Type B pancreatic cell (in vitro differentiated cells): Measurements from ENCODE around the gene CLEC18A. TPM values are rescaled to one million over a fixed set of nuclear protein-coding genes. Genes with fewer than 3 reads are reported as not detected.
"Not testable (repeated sequence)": the region's sequence is repeated elsewhere in the genome, so short reads cannot be mapped to it uniquely, and the experiment has no call there.

ENCODE experiments used
- DNase-seq: peaks from one replicate; pipeline ENCODE4 v3.0.0; 2021; ENCODE audit warnings: mixed read lengths; ENCODE audit not compliant: unreplicated experiment; ENCODE audit errors: extremely low spot score
- H3K27ac Mint-ChIP-seq: 2 replicates; pipeline ENCODE4 v1.8.0; 2021; ENCODE audit warnings: mild to moderate bottlenecking, mixed read lengths
- H3K27me3 Mint-ChIP-seq: 2 replicates; pipeline ENCODE4 v1.8.0; 2021; ENCODE audit warnings: mixed read lengths
- H3K36me3 Mint-ChIP-seq: 2 replicates; pipeline ENCODE4 v1.8.0; 2021; ENCODE audit warnings: mixed read lengths
- H3K4me1 Mint-ChIP-seq: one replicate; pipeline ENCODE4 v1.8.0; 2021; ENCODE audit warnings: mixed read lengths; ENCODE audit not compliant: unreplicated experiment
- H3K4me3 Mint-ChIP-seq: 2 replicates; pipeline ENCODE4 v1.8.0; 2021; ENCODE audit warnings: mild to moderate bottlenecking, mixed read lengths
- H3K9me3 Mint-ChIP-seq: 2 replicates; pipeline ENCODE4 v1.8.0; 2021; ENCODE audit warnings: mixed read lengths
- CTCF ChIP-seq: fragments of 200-600 bp; sonication (generic); conservative IDR thresholded peaks from 2 replicates; pipeline ENCODE4 v1.5.0; 2021; ENCODE audit warnings: antibody characterized with exemption, mild to moderate bottlenecking
- long read RNA-seq: library from polyadenylated mRNA; unstranded; transcript quantifications from one replicate; pipeline ENCODE4 v2.0.0, GENCODE V29; 2020
- total RNA-seq: library from RNA; stranded (reverse); gene quantifications from 2 replicates; pipeline ENCODE4 v1.2.1, GENCODE V29; 2021; ENCODE audit warnings: low replicate concordance

CLEC18A gene
- 2.6 and 5.4 TPM in 2 replicates for total RNA-seq
- long read RNA-seq: 0 reads

DNA sequence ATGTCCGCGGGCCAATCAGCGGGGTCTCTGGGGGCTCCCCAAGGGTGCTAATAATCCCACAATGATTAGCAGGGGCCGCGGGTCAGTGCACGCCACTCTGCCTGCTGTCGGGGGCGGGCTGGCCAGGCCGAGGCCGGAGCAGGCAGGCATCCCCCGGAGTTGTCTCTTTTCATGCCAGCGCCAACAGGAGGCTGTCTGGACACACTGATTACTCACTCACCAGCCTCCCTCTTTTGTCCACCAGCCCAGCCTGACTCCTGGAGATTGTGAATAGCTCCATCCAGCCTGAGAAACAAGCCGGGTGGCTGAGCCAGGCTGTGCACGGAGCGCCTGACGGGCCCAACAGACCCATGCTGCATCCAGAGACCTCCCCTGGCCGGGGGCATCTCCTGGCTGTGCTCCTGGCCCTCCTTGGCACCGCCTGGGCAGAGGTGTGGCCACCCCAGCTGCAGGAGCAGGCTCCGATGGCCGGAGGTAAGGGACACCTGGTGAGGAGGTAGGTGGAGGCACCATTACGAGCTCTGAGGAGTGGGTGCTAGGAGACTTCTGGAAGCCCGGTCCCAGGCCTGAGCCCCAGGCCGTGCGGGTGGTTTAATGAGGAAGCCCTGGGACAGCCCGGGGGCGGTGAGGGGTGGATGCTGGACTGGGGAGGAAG is at the start of gene CLEC18A:
Gene CLEC18A, plus strand, starts transcription at position 318 of the 655 bp plus-strand sequence. Its CDS starts 33 bp downstream, at position 351.
- not testable (repeated sequence) for H3K9me3 Mint-ChIP-seq

DNA sequence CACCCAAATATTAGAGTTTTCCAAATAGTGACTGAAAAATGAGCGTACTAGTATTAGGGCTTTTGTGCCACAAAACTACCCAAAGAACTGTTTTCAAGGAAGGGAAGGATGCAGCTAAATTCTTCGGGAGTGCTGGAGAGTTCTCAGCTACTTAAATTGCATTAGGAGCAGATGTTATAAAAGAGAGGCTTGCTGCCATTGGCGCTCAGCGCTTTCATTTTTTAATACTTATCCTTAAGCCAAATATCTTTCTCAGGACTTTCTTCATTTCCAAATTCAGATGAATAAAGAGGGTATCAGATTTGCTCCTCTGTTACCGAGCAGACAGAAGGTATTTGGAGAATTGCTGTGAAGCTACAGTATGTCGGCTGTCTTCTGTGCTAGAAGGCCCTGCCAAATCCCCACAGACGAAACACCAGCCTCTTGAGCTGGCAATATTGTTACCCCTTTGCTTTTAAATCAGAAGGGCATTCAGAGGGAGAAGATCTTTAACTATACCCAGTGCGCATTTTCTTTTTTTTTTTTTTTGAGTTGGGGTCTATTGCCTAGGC is 47.2 kb upstream of the CLEC18A start:
- Mint-ChIP-seq H3K27ac (no peak overlapping the region), H3K4me3 (no peak overlapping the region), H3K36me3 (peaks cover 14% of the 10 kb centered on the region), H3K27me3 (no peaks in the 10 kb centered on the region), H3K9me3 (no peaks in the 10 kb centered on the region), H3K4me1 (peaks cover 18% of the 10 kb centered on the region)
- TF ChIP-seq CTCF: no peak
- no peak for DNase-seq

More for the DNA sequence above, at the start of gene CLEC18A:
- DNase-seq, H3K4me3 Mint-ChIP-seq, H3K36me3 Mint-ChIP-seq, H3K27ac Mint-ChIP-seq, H3K27me3 Mint-ChIP-seq, H3K4me1 Mint-ChIP-seq: not testable (repeated sequence)

GRCh38 chr16:69904495-69905170 is 46.5 kb upstream of the CLEC18A start:
- H3K9me3 Mint-ChIP-seq: no peaks in the 10 kb centered on the region
- peaks cover 18% of the 10 kb centered on the region for H3K4me1 Mint-ChIP-seq
- no peak overlapping the region for H3K4me3 Mint-ChIP-seq
- no peak overlapping the region for H3K27ac Mint-ChIP-seq
- no peak for TF ChIP-seq CTCF
- peaks cover 14% of the 10 kb centered on the region for H3K36me3 Mint-ChIP-seq
- no peak for DNase-seq
- H3K27me3 Mint-ChIP-seq: no peaks in the 10 kb centered on the region

GRCh38 chr16:69905171-69905555 is 46.0 kb upstream of the CLEC18A start:
- no peaks in the 10 kb centered on the region for H3K9me3 Mint-ChIP-seq
- no peak overlapping the region for H3K27ac Mint-ChIP-seq
- H3K27me3 Mint-ChIP-seq: no peaks in the 10 kb centered on the region
- no peak for TF ChIP-seq CTCF
- no peak for DNase-seq
- H3K4me1 Mint-ChIP-seq: peaks cover 18% of the 10 kb centered on the region
- H3K4me3 Mint-ChIP-seq: no peak overlapping the region
- peaks cover 14% of the 10 kb centered on the region for H3K36me3 Mint-ChIP-seq

DNA sequence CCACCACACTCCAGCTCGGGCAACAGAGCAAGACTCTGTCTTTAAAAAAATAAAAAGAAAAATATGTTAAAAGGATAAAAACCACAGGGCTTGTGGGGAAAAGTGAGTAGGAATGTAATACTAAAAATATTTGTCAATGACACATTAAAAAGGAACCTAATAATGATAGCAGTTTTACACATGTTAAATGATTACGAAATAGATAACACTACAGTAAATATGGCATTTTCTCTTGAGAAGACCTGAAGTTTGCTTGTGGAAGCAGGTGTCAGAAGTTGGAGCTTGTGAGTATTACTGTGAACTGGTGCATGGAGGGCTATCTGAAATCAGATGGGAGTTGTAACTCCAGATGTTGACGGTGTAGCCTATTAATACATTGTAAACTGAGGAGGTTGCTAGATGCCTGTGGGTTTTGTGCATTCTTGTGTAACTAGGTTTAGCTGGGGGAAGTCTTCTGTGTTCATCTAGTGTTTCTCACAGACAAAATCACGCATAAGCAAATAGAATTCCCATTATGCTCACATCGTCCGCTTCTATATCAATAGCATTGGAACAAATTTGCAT is 44.2 kb upstream of the CLEC18A start:
- Mint-ChIP-seq H3K27ac (no peak overlapping the region), H3K27me3 (no peaks in the 10 kb centered on the region), H3K9me3 (no peaks in the 10 kb centered on the region), H3K4me3 (no peak overlapping the region), H3K4me1 (peaks cover 11% of the 10 kb centered on the region), H3K36me3 (peaks cover 16% of the 10 kb centered on the region)
- TF ChIP-seq CTCF: no peak
- DNase-seq: no peak

DNA sequence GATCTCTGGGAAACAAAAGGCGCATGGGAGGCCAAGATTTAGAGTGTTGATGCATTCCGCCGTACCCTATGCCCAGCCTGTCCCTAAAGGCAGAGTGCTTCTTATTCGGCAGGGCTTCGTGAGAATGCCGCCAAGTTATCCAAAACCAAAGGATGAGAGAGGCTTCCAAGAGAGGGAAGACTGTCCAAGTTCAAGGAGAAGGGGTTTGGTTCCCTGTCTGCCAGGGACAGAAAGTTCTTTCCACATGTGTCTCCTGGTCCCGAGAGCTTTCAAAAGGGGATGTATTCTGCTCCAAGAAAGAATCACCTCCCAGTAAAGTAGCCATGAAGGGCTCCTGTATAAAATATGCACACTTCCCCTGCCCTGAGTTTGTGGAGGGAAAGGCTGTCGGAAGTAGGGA is 42.1 kb upstream of the CLEC18A start:
- peaks cover 7% of the 10 kb centered on the region for H3K4me1 Mint-ChIP-seq
- H3K9me3 Mint-ChIP-seq: no peaks in the 10 kb centered on the region
- H3K36me3 Mint-ChIP-seq: peaks cover 12% of the 10 kb centered on the region
- no peak for DNase-seq
- no peak overlapping the region for H3K27ac Mint-ChIP-seq
- TF ChIP-seq CTCF: no peak
- no peaks in the 10 kb centered on the region for H3K27me3 Mint-ChIP-seq
- H3K4me3 Mint-ChIP-seq: no peak overlapping the region
